GM12878 (cell line): Measurements from ENCODE around the gene SFR1. TPM values are rescaled to one million over a fixed set of nuclear protein-coding genes. Genes with fewer than 3 reads are reported as not detected.

Source experiments
- ATAC-seq: fragments of 200-7000 bp; cut with Tn5 transposase; 3 replicates; pipeline ENCODE4 v1.9.1; 2020; ENCODE audit warnings: mild to moderate bottlenecking, moderate library complexity
- BruUV-seq: library from RNA; stranded (reverse); fragments of 400-500 nt; replicated peaks from 2 replicates; lab custom pipeline; 2021; lab: Mats Ljungman, UMichigan
- CTCF ChIA-PET: fragments of 300-600 bp; sonication (Branson Sonifier 250); formaldehyde crosslinking; extraction: SDS; loops from one replicate; lab custom pipeline; 2021; ENCODE audit warnings: inconsistent platforms; lab: Yijun Ruan, JAX
- POLR2A ChIA-PET: fragments of 350-600 bp; formaldehyde crosslinking; extraction: SDS; loops from one replicate; lab custom pipeline; 2021; ENCODE audit warnings: inconsistent platforms; lab: Charles Lee
- RAD21 ChIA-PET: fragments of 300-600 bp; sonication (Branson Sonifier 250); formaldehyde crosslinking; loops from one replicate; lab custom pipeline; 2023; ENCODE audit warnings: antibody characterized with exemption; ENCODE audit not compliant: unreplicated experiment; lab: Charles Lee
- SMC1A ChIA-PET: fragments of 300-600 bp; sonication (Branson Sonifier 250); formaldehyde crosslinking; loops from one replicate; lab custom pipeline; 2023; ENCODE audit not compliant: unreplicated experiment, uncharacterized antibody; lab: Charles Lee
- DNase-seq: peaks from one replicate; pipeline ENCODE4 v3.0.0-alpha.2; 2011; ENCODE audit warnings: low read depth, low spot score
- FAIRE-seq: peaks from 3 replicates; lab custom pipeline; 2011; peaks lifted over from hg19 to GRCh38; lab: Jason Lieb, UNC
- H2AFZ ChIP-seq: 2 replicates; pipeline ENCODE4 v1.6.0; 2011; ENCODE audit warnings: low read depth, low read length, control low read depth; ENCODE audit not compliant: control insufficient read depth
- H3K27ac ChIP-seq: 2 replicates; pipeline ENCODE4 v1.5.1; 2011; ENCODE audit warnings: control low read depth; ENCODE audit not compliant: control insufficient read depth, insufficient read depth
- H3K27me3 ChIP-seq, 2 experiments: replicated peaks in 1 of 2; 2 replicates each; pipeline versions ENCODE4 v1.6.0 to v1.6.1; 2011; ENCODE audit warnings: low read length in 1 of 2; ENCODE audit not compliant: control insufficient read depth in 2 of 2, insufficient read depth in 2 of 2
- H3K36me3 ChIP-seq, 2 experiments: 2 replicates each; pipeline ENCODE4 v1.5.1; 2011; ENCODE audit warnings: low read length in 1 of 2; ENCODE audit not compliant: control insufficient read depth in 2 of 2, insufficient read depth in 2 of 2
- H3K4me1 ChIP-seq: 2 replicates; pipeline ENCODE4 v1.6.1; 2011; ENCODE audit warnings: mild to moderate bottlenecking, low read length, moderate library complexity, mixed read lengths; ENCODE audit not compliant: control insufficient read depth, insufficient read depth
- H3K4me2 ChIP-seq: 2 replicates; pipeline ENCODE4 v1.6.0; 2011; ENCODE audit warnings: control low read depth; ENCODE audit not compliant: control insufficient read depth, insufficient read depth
- H3K4me3 ChIP-seq: fragments of 200-600 bp; sonication (generic); 2 replicates; pipeline ENCODE4 v1.5.1; 2016
- H3K79me2 ChIP-seq: 2 replicates; pipeline ENCODE4 v1.6.0; 2011; ENCODE audit warnings: low read length; ENCODE audit not compliant: control insufficient read depth, insufficient read depth
- H3K9ac ChIP-seq: 2 replicates; pipeline ENCODE4 v1.8.0; 2011; ENCODE audit warnings: low read length, control low read depth, mixed read lengths; ENCODE audit not compliant: control insufficient read depth, insufficient read depth
- H3K9me3 ChIP-seq: replicated peaks from 3 replicates; pipeline ENCODE4 v1.5.1; 2011; ENCODE audit warnings: mild to moderate bottlenecking, low read length; ENCODE audit not compliant: control insufficient read depth, insufficient read depth
- H4K20me1 ChIP-seq: 2 replicates; pipeline ENCODE4 v1.6.0; 2011; ENCODE audit not compliant: control insufficient read depth, insufficient read depth
- ASH2L ChIP-seq: fragments of 300-600, 200-600 bp; sonication (generic); IDR thresholded peaks from 2 replicates; pipeline ENCODE4 v1.6.1; 2017; ENCODE audit warnings: low read depth, mild to moderate bottlenecking, borderline replicate concordance
- ATF7 ChIP-seq: fragments of 450-650 bp; IDR thresholded peaks from 2 replicates; pipeline ENCODE4 v1.6.1; 2016; ENCODE audit warnings: low read depth, mild to moderate bottlenecking
- BRCA1 ChIP-seq: IDR thresholded peaks from 2 replicates; pipeline ENCODE4 v1.6.1; 2011; ENCODE audit warnings: low read depth, low read length, improper control_type of control experiment
- CUX1 ChIP-seq: IDR thresholded peaks from 2 replicates; pipeline ENCODE4 v1.6.1; 2012; ENCODE audit warnings: improper control_type of control experiment, low read depth, low read length; ENCODE audit not compliant: insufficient replicate concordance
- EP300 ChIP-seq, 2 experiments: fragments of 150-350 bp in 1 of 2; IDR thresholded peaks; 2 replicates each; pipeline ENCODE4 v1.6.1; 2011 to 2012; ENCODE audit warnings: low read depth in 2 of 2, low read length in 2 of 2, borderline replicate concordance in 1 of 2, improper control_type of control experiment in 1 of 2, inconsistent platforms in 1 of 2; ENCODE audit not compliant: control insufficient read depth in 1 of 2
- ETV6 ChIP-seq, 2 experiments: fragments of 450-650 bp in 1 of 2; IDR thresholded peaks in 1 of 2; conservative IDR thresholded peaks in 1 of 2; 2 replicates each; pipeline ENCODE4 v1.6.1; 2014; ENCODE audit warnings: antibody characterized with exemption in 1 of 2, borderline replicate concordance in 1 of 2, low read depth in 1 of 2, mild to moderate bottlenecking in 1 of 2, moderate library complexity in 1 of 2
- FOS ChIP-seq: IDR thresholded peaks from 3 replicates; pipeline ENCODE4 v1.6.1; 2011; ENCODE audit warnings: borderline replicate concordance; ENCODE audit not compliant: insufficient read length; ENCODE audit errors: extremely low read depth
- JUNB ChIP-seq: IDR thresholded peaks from 2 replicates; pipeline ENCODE4 v1.6.1; 2016; ENCODE audit warnings: antibody characterized with exemption, mild to moderate bottlenecking
- MTA3 ChIP-seq: IDR thresholded peaks from 2 replicates; pipeline ENCODE4 v1.6.1; 2012; ENCODE audit warnings: low read length, inconsistent platforms, borderline replicate concordance
- NBN ChIP-seq: fragments of 450-650 bp; IDR thresholded peaks from 2 replicates; pipeline ENCODE4 v1.6.1; 2016
- NFIC ChIP-seq: IDR thresholded peaks from 2 replicates; pipeline ENCODE4 v1.6.1; 2012; ENCODE audit warnings: low read depth, mild to moderate bottlenecking, inconsistent platforms, low read length, moderate library complexity
- NFYA ChIP-seq: IDR thresholded peaks from 2 replicates; pipeline ENCODE4 v1.6.1; 2011; ENCODE audit warnings: low read depth, mild to moderate bottlenecking, low read length, improper control_type of control experiment, borderline replicate concordance
- NR2C1 ChIP-seq: fragments of 450-650 bp; IDR thresholded peaks from 2 replicates; pipeline ENCODE4 v1.6.1; 2017; ENCODE audit warnings: antibody characterized with exemption, mild to moderate bottlenecking, moderate library complexity
- SREBF1 ChIP-seq: IDR thresholded peaks from 2 replicates; pipeline ENCODE4 v1.6.1; 2012; ENCODE audit warnings: mild to moderate bottlenecking, low read length
- SUPT20H ChIP-seq: IDR thresholded peaks from 2 replicates; pipeline ENCODE4 v1.6.1; 2011; ENCODE audit warnings: low read depth, mild to moderate bottlenecking, low read length, moderate library complexity, borderline replicate concordance; ENCODE audit not compliant: control insufficient read depth
- TBL1XR1 ChIP-seq: IDR thresholded peaks from 2 replicates; pipeline ENCODE4 v1.6.1; 2012; ENCODE audit warnings: low read depth, low read length, improper control_type of control experiment
- YY1 ChIP-seq: IDR thresholded peaks from 2 replicates; pipeline ENCODE4 v1.6.1; 2011; ENCODE audit warnings: low read depth, mild to moderate bottlenecking, low read length
- WGBS: methylation state at CpG from one replicate; pipeline ENCODE4 v1.1.6; 2016; ENCODE audit warnings: low lambda C conversion rate; ENCODE audit not compliant: insufficient replicate concordance, insufficient coverage; ENCODE audit errors: missing lambda C conversion rate; 5-methylcytosine and 5-hydroxymethylcytosine counted together
- in situ Hi-C: fragments of 300-500 bp; cut with MboI; formaldehyde crosslinking; loops from 9 replicates; pipeline ENCODE4 v1.14.3; 2018; ENCODE audit warnings: mixed read lengths
- intact Hi-C: fragments of 100-400 bp; cut with micrococcal nuclease; formaldehyde crosslinking; loops from one replicate; pipeline ENCODE4 v1.14.2; 2022; ENCODE audit not compliant: unreplicated experiment
- polyA plus RNA-seq, 11 experiments: library from polyadenylated mRNA; depleted of rRNA in 4 of 11; unstranded in 6 of 11; stranded (reverse) in 5 of 11; fragments of >200 nt; fragmentation: Nextera tagmentation in 4 of 11; fragmentation: Illumina TruSeq in 1 of 11; extraction: Ambion mirVana in 4 of 11; extraction: Trizol in 1 of 11; gene quantifications; 1 replicate in 1 of 11; 2 replicates in 10 of 11; pipeline versions ENCODE4 v1.2.1 to v1.2.3, GENCODE V29; 2011 to 2016; ENCODE audit warnings: inconsistent platforms in 2 of 11, missing spikeins in 2 of 11, low read depth in 1 of 11
- total RNA-seq, 4 experiments: library from RNA; depleted of rRNA in 3 of 4; stranded (reverse); fragments of >200 nt in 3 of 4; fragmentation: Illumina TruSeq in 1 of 4; extraction: Trizol in 1 of 4; gene quantifications; 2 replicates each; pipeline versions ENCODE4 v1.2.1 to v1.2.3, GENCODE V29; 2013 to 2021
- TF ChIP-seq, protein P1 (sequence below): IDR thresholded peaks from 2 replicates; pipeline ENCODE4 v1.6.1; 2012; ENCODE audit warnings: low read depth, low read length, improper control_type of control experiment

The SFR1 gene
- total and polyA plus RNA-seq, 10 of the 15 experiments (the other 5 are each of a cell fraction or from before 2014, with no cell fraction given) = 6.9 to 31.5 (median 14.9) TPM

DNA sequence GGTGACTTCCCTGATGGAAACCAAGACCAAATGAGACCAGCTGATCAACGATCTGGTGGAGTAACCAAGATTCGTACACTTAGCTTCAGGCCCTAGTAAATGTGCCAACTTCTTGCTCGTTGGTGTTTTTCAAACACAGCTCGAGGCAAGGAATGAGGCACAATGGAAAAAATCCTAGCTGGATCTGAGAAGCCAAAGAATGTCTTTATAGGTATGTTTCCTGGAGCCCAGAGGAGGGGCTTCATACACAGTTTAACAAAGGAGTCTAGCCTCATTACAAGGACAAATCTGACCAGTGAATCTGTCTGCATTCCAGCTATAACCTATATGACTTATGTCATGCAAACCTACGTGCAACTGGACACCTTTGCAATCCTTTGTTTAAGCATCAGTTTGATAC is 40.0 kb upstream of the SFR1 start:
- SMC1A ChIA-PET = interaction anchor here (1.1 to 5.5 kb wide), 6 partner anchors 10 to 196 kb away, joined by 3 to 36 read pairs (median 4); partner anchors contain the start of gene SFR1
- TF ChIP-seq NBN = no peak
- TF ChIP-seq FOS = no peak
- no peak for TF ChIP-seq ASH2L
- TF ChIP-seq NR2C1 = no peak
- no peak for TF ChIP-seq YY1
- TF ChIP-seq NFIC = no peak
- TF ChIP-seq JUNB = no peak
- TF ChIP-seq ATF7 = no peak
- TF ChIP-seq EP300 (IDR thresholded peaks at IDR 0.05; ENCODE audit: borderline replicate concordance in 1 of 2, control insufficient read depth in 1 of 2, low read depth in 2 of 2, low read length in 2 of 2) = no peak
- no peak for TF ChIP-seq NFYA
- TF ChIP-seq MTA3 = no peak
- TF ChIP-seq TBL1XR1 = no peak
- TF ChIP-seq SREBF1 = no peak
- TF ChIP-seq SUPT20H = no peak
- no peak for TF ChIP-seq ETV6 (conservative IDR thresholded peaks at IDR 0.05 in 1 of 2, IDR thresholded peaks at IDR 0.05 in 1 of 2; ENCODE audit: borderline replicate concordance in 1 of 2, low read depth in 1 of 2)
- no peak for TF ChIP-seq BRCA1
- no peak for TF ChIP-seq CUX1
- TF ChIP-seq, protein P1, sequence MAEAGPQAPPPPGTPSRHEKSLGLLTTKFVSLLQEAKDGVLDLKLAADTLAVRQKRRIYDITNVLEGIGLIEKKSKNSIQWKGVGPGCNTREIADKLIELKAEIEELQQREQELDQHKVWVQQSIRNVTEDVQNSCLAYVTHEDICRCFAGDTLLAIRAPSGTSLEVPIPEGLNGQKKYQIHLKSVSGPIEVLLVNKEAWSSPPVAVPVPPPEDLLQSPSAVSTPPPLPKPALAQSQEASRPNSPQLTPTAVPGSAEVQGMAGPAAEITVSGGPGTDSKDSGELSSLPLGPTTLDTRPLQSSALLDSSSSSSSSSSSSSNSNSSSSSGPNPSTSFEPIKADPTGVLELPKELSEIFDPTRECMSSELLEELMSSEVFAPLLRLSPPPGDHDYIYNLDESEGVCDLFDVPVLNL = no peak
- TF ChIP-seq, all 136 proteins: peak for 0
- no TSS peak for BruUV-seq
- CTCF ChIA-PET = interaction anchor here (0.6 to 5.0 kb wide), 18 partner anchors 8 to 369 kb away, joined by 3 to 40 read pairs (median 4); partner anchors contain the start of gene SFR1
- POLR2A ChIA-PET = interaction anchor here (0.6 to 1.3 kb wide), 2 partner anchors 40 to 388 kb away, joined by 3 to 5 read pairs; partner anchors contain the start of gene SFR1
- Histone ChIP-seq H3K9me3 (no peaks in the 10 kb centered on the region), H3K4me2 (no peak overlapping the region), H3K36me3 (no peaks in the 10 kb centered on the region), H3K27me3 (no peaks in the 10 kb centered on the region), H3K4me1 (no peaks in the 10 kb centered on the region), H4K20me1 (no peaks in the 10 kb centered on the region), H3K27ac (no peak overlapping the region), H2AFZ (no peak overlapping the region), H3K79me2 (no peaks in the 10 kb centered on the region), H3K4me3 (no peak overlapping the region), H3K9ac (no peak overlapping the region)
- ATAC-seq (no peak), DNase-seq (no peak), FAIRE-seq (no peak)
- in situ Hi-C loops = no loop called here
- RAD21 ChIA-PET = interaction anchor here (1.1 to 1.9 kb wide), 3 partner anchors 40 to 194 kb away, joined by 3 to 11 read pairs (median 4); partner anchors contain the start of gene SFR1
- intact Hi-C loops = no loop called here
- WGBS = 19% methylated on average over 5 of the region's 5 CpGs
